ENCODE results near the gene USP15.
"Not testable (repeated sequence)": the region's sequence is repeated elsewhere in the genome, so short reads cannot be mapped to it uniquely, and the experiment has no call there.

GRCh38 chr12:62343304-62344120 is 83.3 kb downstream of the USP15 start:
- not testable (repeated sequence) for TF ChIP-seq EZH2 (IDR thresholded peaks at IDR 0.05; ENCODE audit: borderline replicate concordance, low read depth, low read length, severe bottlenecking); CTCF (IDR thresholded peaks at IDR 0.05; ENCODE audit: borderline replicate concordance, extremely low read depth, low read length, poor library complexity, severe bottlenecking)

All from DND-41 (cell line).